ENCODE data around the gene TCP1.
"Not testable (repeated sequence)": the region's sequence is repeated elsewhere in the genome, so short reads cannot be mapped to it uniquely, and the experiment has no call there.

Gene TCP1

DNA sequence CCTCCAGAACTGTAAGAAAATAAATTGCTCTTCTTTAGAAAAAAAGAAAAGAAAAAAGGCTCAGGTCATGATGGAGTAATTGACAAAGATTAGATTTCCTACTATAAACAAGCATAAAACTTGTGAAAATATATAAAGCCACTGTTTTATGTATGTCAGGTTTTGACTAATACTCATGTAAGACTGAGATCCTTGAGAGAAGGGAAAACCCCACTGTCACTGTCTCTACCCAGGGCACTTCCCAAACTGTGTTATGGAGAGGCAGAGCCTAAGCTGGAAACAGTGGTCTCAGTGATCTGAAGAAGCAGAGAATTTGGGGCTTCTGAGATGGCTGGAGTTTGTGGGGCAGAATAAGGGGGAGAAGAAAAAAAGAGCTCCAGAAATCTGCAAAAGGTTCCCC lies 19.9 kb downstream of the TCP1 start:
- DNase-seq, result no peak

- DNase-seq, result no peak
These were observed 22.5 kb downstream of the TCP1 start for GRCh38 chr6:159766906-159767305.

- DNase-seq, result no peak
These were observed 26.6 kb downstream of the TCP1 start for GRCh38 chr6:159762681-159763293.

DNA sequence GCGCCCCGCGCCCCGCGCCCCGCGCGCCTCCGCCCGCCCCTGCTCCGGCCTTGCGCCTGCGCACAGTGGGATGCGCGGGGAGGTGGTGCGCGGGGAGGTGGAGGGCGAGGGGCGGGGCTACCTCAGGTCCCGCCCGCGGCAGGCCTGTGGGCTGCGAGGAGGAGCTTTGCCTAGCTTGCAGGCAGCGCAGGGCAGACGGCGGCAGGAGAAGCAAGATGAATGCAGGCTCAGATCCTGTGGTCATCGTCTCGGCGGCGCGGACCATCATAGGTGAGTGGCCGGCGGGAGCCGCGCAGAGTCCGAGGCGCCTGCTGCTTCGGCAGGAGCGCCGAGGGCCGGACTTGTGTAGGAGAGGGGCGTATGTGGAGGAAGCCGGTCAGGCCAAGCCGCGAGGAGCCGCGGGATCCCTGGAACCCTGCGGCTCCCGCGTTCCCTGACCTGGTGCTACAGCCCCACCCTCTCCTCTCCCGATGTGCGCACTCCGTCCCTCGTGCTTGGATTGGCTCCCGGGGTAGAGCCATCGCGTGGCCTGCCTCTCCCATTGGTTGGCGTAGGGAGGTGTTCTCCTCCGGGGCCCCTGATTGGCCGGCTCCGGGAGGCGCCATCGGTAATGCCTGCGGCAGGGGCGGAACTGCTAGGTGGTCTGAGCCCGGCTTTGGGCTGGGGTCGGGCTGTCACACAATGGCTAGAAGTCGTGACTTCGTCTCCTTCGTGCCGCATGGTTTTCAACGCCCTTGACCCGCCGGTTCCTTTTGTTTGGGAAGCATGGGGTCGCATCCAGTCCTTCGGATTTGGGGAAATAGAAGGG lies 27.3 kb downstream of the TCP1 start, which contains the start of gene ACAT2:
Gene ACAT2 (plus strand): TSS at position 173 of the 808 bp plus-strand sequence. CDS start 43 bp downstream, at position 216.
- peak; percentile 100 for DNase-seq

GRCh38 chr6:159761129-159761872 lies 28.1 kb downstream of the TCP1 start:
- peak; percentile 88 for DNase-seq

GRCh38 chr6:159760602-159761057 lies 28.8 kb downstream of the TCP1 start:
- no peak for DNase-seq

DNA sequence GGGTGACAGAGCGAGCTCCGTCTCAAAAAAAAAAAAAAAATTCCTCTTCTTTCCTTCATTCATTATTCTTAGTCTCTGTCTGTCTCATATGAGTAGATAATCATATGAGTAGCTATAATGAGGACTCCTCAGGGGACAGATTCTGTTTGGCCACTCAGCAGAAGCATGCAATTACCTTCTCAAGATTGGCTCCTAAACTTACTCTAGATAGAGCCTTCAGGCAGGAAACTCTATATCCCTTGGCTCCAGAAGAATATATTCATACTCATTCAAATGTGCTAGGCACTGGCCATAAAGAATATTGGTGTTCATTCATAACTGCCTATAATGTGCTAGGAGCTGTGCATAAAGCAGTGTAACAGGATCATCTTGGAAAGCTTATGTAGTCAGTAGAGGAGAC lies 29.8 kb downstream of the TCP1 start:
- DNase-seq, result no peak

DNA sequence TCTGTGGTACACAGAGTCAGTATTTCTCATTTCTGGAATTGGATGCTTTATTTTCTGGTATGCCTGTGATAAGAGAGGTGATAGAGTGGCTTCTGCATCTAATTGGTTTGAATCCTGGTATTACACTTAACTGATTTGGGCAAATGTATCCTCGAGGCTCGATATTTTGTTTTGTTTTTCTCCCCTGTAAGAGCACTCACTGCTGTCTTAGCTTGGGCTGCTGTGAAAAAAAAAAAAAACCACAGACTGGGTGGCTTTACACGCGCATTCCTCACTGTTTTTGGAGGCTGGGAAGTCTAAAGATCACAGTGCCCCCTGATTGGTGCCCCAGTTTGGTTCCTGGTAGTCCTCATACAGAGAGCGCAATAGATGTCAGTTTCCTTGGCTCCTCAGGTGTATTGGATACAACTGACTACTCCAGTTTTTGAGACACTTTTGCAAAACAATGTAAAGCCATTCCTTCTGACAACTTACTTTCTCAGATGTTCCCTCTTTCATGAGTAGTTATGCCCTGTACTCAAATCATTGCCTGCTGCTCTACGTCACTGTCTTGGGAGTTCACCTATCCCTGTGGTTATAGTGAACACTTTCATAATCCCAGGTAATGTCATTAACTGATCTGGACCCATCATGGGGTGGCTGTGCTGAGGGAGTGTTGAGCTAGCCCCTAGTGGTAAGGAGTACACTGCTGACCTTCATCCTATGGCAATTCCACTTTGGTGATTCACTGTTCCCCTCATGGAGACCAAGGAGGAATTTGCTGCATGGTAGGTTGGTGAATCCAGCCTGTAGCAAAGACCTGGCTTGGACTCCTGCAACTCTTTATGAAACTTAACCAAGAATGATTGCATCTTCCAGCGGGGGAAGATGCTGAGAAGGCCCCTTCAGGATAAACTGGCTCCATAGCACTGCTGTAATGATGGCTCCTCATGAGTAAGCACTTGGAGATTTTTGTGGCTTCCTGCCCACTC lies 31.1 kb downstream of the TCP1 start:
- no peak for DNase-seq

- no peak for DNase-seq
These were observed 32.9 kb downstream of the TCP1 start for GRCh38 chr6:159756508-159756907.

GRCh38 chr6:159754959-159755914 lies 34.2 kb downstream of the TCP1 start:
- no peak for DNase-seq

DNA sequence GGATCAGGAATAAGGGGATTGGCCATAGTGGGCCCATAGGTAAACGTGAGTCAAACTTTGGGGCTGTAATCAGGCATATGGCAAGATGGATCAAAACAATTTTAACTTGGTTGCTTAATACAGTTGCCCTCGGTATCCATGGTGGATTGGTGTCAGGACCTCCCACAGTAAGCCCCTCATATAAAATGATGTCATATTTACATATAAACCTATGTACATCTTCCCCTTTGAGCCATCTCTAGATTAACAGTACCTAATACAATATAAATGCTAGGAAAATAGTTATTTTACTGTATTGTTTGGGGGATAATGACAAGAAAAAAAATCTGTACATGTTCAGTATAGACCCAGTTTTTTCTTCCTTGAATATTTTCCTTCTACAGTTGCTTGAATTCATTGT lies 35.0 kb downstream of the TCP1 start:
- no peak for DNase-seq

DNA sequence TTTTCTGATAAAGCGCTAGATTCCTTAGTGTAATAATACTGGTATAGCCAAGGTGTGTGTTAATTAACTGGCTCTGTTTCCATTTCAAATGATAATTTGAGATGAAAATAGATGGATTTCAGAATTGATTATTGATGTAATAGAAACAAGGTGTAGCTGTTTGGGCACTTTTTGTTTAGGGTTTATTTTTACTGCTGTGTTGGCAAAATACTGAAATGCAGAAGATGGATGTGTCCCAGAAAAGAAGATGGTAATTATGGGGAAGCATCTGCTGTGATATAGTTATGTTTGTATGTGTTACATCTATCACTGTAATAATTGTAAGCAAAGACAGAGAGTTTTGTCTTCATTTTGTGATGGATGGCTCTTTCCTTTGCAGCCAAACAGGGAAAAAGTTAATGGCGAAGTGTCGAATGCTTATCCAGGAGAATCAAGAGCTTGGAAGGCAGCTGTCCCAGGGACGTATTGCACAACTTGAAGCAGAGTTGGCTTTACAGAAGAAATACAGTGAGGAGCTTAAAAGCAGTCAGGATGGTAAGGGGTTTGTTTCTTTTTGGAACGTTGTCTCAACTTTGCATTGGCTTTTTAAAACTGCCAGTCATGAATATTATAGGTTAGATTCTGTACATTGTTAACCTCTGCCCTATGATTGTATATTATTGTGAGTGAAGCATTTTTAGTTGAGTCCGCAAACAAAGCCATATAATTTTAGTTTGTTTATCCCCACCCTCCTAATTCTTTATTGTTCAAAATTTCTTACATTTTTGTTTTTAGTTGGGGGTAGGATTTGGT lies 36.1 kb downstream of the TCP1 start:
- DNase-seq, result no peak

DNA sequence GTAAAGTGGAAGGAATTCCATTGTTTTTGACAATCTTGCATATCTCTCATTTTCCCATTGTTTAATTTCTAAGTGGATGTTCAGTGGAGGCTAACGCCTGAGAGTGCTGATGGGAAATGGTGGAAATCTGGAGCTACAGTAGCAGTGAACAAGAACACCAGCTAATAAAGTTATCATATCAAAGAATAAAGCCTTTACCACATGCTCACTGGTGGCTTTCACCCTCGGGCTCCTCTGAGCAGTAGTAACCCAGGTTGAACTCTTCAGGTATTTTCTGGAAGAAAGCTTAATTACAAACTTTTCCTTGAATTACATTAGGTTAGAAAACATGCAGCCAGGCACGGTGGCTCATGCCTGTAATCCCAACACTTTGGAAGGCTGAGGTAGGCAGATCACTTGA lies 38.0 kb downstream of the TCP1 start:
- no peak for DNase-seq

DNA sequence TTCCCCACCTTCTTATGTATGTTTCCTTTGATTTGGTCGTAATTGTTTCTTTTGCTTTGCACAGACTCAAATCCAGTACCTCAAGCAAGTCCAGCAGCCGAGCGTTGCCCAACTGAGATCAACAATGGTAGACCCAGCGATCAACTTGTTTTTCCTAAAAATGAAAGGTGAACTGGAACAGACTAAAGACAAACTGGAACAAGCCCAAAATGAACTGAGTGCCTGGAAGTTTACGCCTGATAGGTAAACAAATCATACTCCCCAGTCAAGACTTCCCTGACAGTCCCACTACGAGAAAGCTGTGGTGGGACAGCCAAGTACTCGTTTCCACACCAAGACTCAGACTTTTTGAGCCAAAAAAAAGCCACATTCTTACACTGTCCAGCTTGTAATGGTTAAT lies 41.3 kb downstream of the TCP1 start:
- DNase-seq, result not testable (repeated sequence)

- DNase-seq, result no peak
These were observed 42.6 kb downstream of the TCP1 start for GRCh38 chr6:159746759-159747158.

- DNase-seq, result no peak
These were observed 44.3 kb downstream of the TCP1 start for GRCh38 chr6:159745081-159745480.

- DNase-seq, result no peak
These were observed 47.2 kb downstream of the TCP1 start for GRCh38 chr6:159742165-159742564.

GRCh38 chr6:159739341-159739740 lies 50.1 kb downstream of the TCP1 start:
- DNase-seq, result no peak

GRCh38 chr6:159736908-159737307 lies 52.5 kb downstream of the TCP1 start:
- no peak for DNase-seq

GRCh38 chr6:159733395-159733794 lies 56.0 kb downstream of the TCP1 start:
- not testable (repeated sequence) for DNase-seq
